SK-N-MC (cell line): Measurements from ENCODE around the gene SLC16A12.

Experiments used
- EZH2 ChIP-seq: fragments of 200-600 bp; sonication (generic); IDR thresholded peaks from one replicate; pipeline ENCODE4 v1.6.1; 2017; ENCODE audit warnings: antibody characterized with exemption
- FOXP2 ChIP-seq: optimal IDR thresholded peaks from 2 replicates; pipeline ENCODE3; 2011; ENCODE audit warnings: mild to moderate bottlenecking, moderate library complexity; ENCODE audit not compliant: insufficient read depth; ENCODE audit errors: extremely low read length, control extremely low read depth
- POLR2AphosphoS5 ChIP-seq: IDR thresholded peaks from 2 replicates; pipeline ENCODE4 v1.6.1; 2012; ENCODE audit warnings: mild to moderate bottlenecking, low read depth, low read length, borderline replicate concordance

GRCh38 chr10:89482256-89482655, 53.1 kb downstream of the SLC16A12 start:
- no peak for TF ChIP-seq EZH2
- no peak for TF ChIP-seq POLR2AphosphoS5
- no peak for TF ChIP-seq FOXP2
